AG10803 (cell line): ENCODE data around the gene HES3.

ENCODE experiments used
- DNase-seq: peaks from one replicate; pipeline ENCODE4 v3.0.0; 2010; ENCODE audit warnings: low read depth
- H3K4me3 ChIP-seq: 2 replicates; pipeline ENCODE4 v1.5.1; 2011; ENCODE audit warnings: mild to moderate bottlenecking, low read length, control low read depth
- TF ChIP-seq, protein P1 (sequence below): conservative IDR thresholded peaks from 2 replicates; pipeline ENCODE4 v1.5.1; 2011; ENCODE audit warnings: mild to moderate bottlenecking, low read length, control low read depth, inconsistent platforms

Gene HES3

DNA sequence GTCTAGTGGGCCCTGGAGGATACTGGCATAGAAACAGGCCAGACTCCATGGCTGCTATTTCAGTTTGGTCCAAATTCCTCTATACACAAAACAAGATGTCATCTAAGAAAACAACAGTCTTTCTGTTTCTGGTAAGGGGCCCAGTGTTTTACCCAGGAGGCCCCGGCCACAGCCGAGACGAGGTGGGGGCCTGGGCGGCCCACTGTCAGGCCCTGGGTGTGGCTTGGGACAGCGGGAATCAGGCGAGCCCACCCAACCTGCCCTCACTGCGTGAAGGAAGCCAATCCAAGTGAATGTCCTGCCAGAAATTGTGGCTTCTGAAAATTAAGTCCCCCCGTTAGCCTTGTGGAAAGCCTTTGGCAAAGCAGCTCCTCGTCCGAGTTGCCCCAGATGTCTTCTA, 48.1 kb downstream of the HES3 start:
- TF ChIP-seq, protein P1, sequence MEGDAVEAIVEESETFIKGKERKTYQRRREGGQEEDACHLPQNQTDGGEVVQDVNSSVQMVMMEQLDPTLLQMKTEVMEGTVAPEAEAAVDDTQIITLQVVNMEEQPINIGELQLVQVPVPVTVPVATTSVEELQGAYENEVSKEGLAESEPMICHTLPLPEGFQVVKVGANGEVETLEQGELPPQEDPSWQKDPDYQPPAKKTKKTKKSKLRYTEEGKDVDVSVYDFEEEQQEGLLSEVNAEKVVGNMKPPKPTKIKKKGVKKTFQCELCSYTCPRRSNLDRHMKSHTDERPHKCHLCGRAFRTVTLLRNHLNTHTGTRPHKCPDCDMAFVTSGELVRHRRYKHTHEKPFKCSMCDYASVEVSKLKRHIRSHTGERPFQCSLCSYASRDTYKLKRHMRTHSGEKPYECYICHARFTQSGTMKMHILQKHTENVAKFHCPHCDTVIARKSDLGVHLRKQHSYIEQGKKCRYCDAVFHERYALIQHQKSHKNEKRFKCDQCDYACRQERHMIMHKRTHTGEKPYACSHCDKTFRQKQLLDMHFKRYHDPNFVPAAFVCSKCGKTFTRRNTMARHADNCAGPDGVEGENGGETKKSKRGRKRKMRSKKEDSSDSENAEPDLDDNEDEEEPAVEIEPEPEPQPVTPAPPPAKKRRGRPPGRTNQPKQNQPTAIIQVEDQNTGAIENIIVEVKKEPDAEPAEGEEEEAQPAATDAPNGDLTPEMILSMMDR, result no peak
- no peak for DNase-seq

DNA sequence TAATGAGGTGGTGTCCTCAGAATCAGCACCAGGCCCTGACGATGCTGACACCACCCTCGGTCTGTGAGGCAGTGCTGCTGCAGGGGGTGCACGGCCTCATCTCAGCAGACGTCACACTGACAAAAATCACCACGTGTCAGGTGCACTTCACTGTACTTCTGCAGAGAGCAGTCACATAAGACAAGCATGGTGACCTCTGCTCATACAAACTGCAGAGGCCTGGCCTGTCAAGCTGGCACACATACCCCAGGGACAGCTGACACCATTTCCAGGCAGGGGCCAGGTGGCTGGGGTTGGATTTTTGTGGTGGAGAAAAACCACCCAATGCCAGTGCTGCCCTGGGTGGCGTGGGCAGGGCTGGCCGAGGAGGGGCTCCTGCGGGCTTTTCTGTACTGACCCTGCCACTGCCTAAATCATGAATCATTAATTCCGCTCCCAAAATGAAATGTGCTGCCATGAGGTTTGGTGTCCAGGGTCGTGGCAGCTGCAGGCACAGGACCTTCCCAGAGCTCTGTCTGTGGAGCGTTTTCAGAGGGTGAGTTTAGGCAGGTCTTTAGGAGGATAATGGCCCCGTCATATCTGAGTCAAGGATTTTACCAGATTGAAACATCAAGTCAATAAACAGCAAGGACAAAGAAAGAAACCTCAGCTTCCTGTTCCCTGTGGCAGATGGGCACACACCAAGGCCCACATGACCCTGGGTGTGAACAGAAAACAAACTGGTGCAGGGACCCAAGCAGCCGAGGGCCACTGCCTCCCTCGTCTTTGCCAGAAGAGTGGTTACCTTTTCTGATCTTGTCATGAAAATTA, 50.3 kb downstream of the HES3 start:
- TF ChIP-seq, protein P1, result no peak
- H3K4me3 ChIP-seq, result no peak overlapping the region
- DNase-seq, result no peak

More for the DNA sequence above, 48.1 kb downstream of the HES3 start:
- no peak overlapping the region for H3K4me3 ChIP-seq

DNA sequence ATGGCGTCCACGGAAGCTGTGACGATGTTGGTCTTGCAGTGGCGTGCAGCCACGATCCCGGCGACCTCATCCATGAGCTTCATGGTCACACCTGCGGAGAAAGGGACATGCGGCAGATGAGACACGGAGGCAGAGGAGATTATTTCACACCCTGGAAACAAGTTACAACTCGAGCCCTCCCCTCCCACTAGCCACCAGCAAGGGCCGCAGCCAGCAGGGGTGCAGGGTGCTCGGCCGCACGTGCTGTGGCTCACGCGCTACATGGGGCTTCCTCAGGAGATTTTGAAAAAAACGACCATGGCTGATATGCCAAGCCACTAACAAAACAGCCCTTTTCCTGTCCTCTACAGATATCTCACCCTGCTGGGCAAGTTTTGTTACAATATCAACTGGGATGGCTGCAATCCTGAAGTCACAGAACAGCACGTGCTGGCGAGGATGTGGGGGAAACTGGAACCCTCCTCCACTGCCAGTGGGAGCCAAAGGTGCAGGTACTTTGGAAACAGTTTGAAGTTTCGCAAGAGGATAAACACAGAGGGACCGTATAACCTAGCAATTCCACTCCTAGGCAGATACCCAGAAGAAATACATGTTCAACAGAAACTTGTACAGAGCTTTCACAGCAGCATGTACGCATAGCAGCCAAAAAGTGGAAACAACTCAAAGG, 51.0 kb downstream of the HES3 start:
- no peak overlapping the region for H3K4me3 ChIP-seq
- TF ChIP-seq, protein P1, result no peak

More for the DNA sequence above, 51.0 kb downstream of the HES3 start:
- DNase-seq, result no peak
